Stimulated activated CD4-positive, alpha-beta T cell treated with anti-CD3 and anti-CD28 coated beads, Interleukin-1b, Interleukin-23, amount 100 ng/mL, for 24 hours (primary cell): Measurements from ENCODE around the gene GALT.
A peak's percentile ranks its signal among the peaks of the same experiment; 100 is the strongest.
"Not testable (repeated sequence)": the region's sequence is repeated elsewhere in the genome, so short reads cannot be mapped to it uniquely, and the experiment has no call there.

Source experiments
- DNase-seq, 4 experiments: peaks; one replicate each; pipeline ENCODE4 v3.0.0-alpha.2; 2020; ENCODE audit warnings: low read depth in 4 of 4, low spot score in 1 of 4

The GALT gene

GRCh38 chr9:34627716-34628655 lies 18.5 kb upstream of the GALT start:
- no peak for DNase-seq

- no peak for DNase-seq
Measured at GRCh38 chr9:34628656-34629490, 17.6 kb upstream of the GALT start, which contains the start of gene ARID3C. Gene ARID3C, minus strand, starts transcription at chr9:34629066. Its CDS starts 1,052 bp downstream, at chr9:34628014.

GRCh38 chr9:34629491-34629808 lies 17.0 kb upstream of the GALT start:
- DNase-seq = no peak

GRCh38 chr9:34630402-34631154 lies 15.9 kb upstream of the GALT start:
- no peak for DNase-seq

- DNase-seq = no peak
Measured at GRCh38 chr9:34633166-34633565, 13.3 kb upstream of the GALT start.

- peak in 3 of 4 experiments; percentile 52 to 62 (median 59) for DNase-seq
Measured at GRCh38 chr9:34633851-34634550, 12.5 kb upstream of the GALT start.

GRCh38 chr9:34634551-34635248 lies 11.8 kb upstream of the GALT start:
- no peak for DNase-seq

GRCh38 chr9:34635556-34635955 lies 10.9 kb upstream of the GALT start:
- DNase-seq = no peak

GRCh38 chr9:34636791-34637355 lies 9.6 kb upstream of the GALT start:
- no peak for DNase-seq

GRCh38 chr9:34637356-34638137 lies 8.9 kb upstream of the GALT start, which contains the start of gene SIGMAR1:
Gene SIGMAR1, minus strand, starts transcription at chr9:34637787. Its CDS starts 90 bp downstream, at chr9:34637697.
- DNase-seq = peak; percentile 76 to 91 (median 88)

GRCh38 chr9:34638138-34638445 lies 8.4 kb upstream of the GALT start:
- DNase-seq = no peak

- not testable (repeated sequence) for DNase-seq
Measured at GRCh38 chr9:34639322-34639721, 7.2 kb upstream of the GALT start.

- no peak for DNase-seq
Measured at GRCh38 chr9:34642679-34643078, 3.8 kb upstream of the GALT start.

GRCh38 chr9:34644766-34645314 lies 1.6 kb upstream of the GALT start:
- DNase-seq = no peak

- DNase-seq = no peak
Measured at GRCh38 chr9:34647084-34647403, 569 bp downstream of the GALT start.

- no peak for DNase-seq
Measured at GRCh38 chr9:34647651-34648050, 1.2 kb downstream of the GALT start.

- DNase-seq = no peak
Measured at GRCh38 chr9:34648673-34649072, 2.2 kb downstream of the GALT start.

- DNase-seq = no peak
Measured at GRCh38 chr9:34650816-34651215, 4.3 kb downstream of the GALT start.

- DNase-seq = no peak
Measured at GRCh38 chr9:34651321-34651720, 4.8 kb downstream of the GALT start.
